ENCODE data around the gene C1QTNF4. TPM values are rescaled to one million over a fixed set of nuclear protein-coding genes. Genes with fewer than 3 reads are reported as not detected.

C1QTNF4 gene
- polyA plus RNA-seq, 1 donor (not counting 4 experiments of a cell fraction or from before 2014, with no cell fraction given) = not detected

- Histone ChIP-seq H3K79me2 (ENCODE audit: control insufficient read depth, insufficient read depth, low read length) (no peaks in the 10 kb centered on the region), H3K9me1 (ENCODE audit: control insufficient read depth, extremely low read depth, insufficient read depth, low read length) (no peaks in the 10 kb centered on the region), H4K20me1 (ENCODE audit: control insufficient read depth, extremely low read depth, insufficient read depth, low read length) (no peaks in the 10 kb centered on the region), H3K9ac (ENCODE audit: control insufficient read depth, extremely low read depth, insufficient read depth, low read length) (no peak overlapping the region), H3K36me3 (ENCODE audit: control insufficient read depth in 2 of 2, extremely low read depth in 1 of 2, insufficient read depth in 2 of 2, low read length in 2 of 2) (peaks cover 0 to 3% of the 10 kb centered on the region in 2 experiments), H3K9me3 (ENCODE audit: control insufficient read depth, low read depth, low read length) (no peaks in the 10 kb centered on the region), H3K27me3 (ENCODE audit: control insufficient read depth, extremely low read depth, insufficient read depth, low read length) (peaks cover 45% of the 10 kb centered on the region), H3K4me1 (ENCODE audit: control insufficient read depth, extremely low read depth, insufficient read depth, low read length) (peaks cover 3% of the 10 kb centered on the region), H3K27ac (ENCODE audit: control insufficient read depth, insufficient read depth, low read length) (no peak overlapping the region), H2AFZ (ENCODE audit: control insufficient read depth, low read length) (no peak overlapping the region), H3K4me3 (ENCODE audit: control insufficient read depth in 2 of 3, extremely low read depth in 1 of 3, insufficient read depth in 2 of 3, low read depth in 1 of 3, low read length in 3 of 3) (no peak overlapping the region), H3K4me2 (ENCODE audit: control insufficient read depth, extremely low read depth, insufficient read depth, low read depth, low read length) (no peak overlapping the region)
- DNase-seq (ENCODE audit: low read depth, low spot score) = no peak
- dilution Hi-C loops (cut with MboI; ENCODE audit: extremely low pct_ligation_motif_present, low sequenced_read_pairs) = no loop called here
- no peak for FAIRE-seq
- TF ChIP-seq CTCF (optimal IDR thresholded peaks at IDR 0.05 in 1 of 3, IDR thresholded peaks at IDR 0.05 in 1 of 3, conservative IDR thresholded peaks at IDR 0.05 in 1 of 3; ENCODE audit: extremely low read depth in 1 of 3, insufficient read depth in 2 of 3, low read length in 3 of 3) = no peak
Measured at GRCh38 chr11:47589118-47589517, 5.1 kb downstream of the C1QTNF4 start.

GRCh38 chr11:47587723-47588326 is 6.4 kb downstream of the C1QTNF4 start:
- H3K27ac ChIP-seq (ENCODE audit: control insufficient read depth, insufficient read depth, low read length) = no peak overlapping the region
- dilution Hi-C loops (cut with MboI; ENCODE audit: extremely low pct_ligation_motif_present, low sequenced_read_pairs) = no loop called here
- no peak overlapping the region for H3K4me3 ChIP-seq (ENCODE audit: control insufficient read depth in 2 of 3, extremely low read depth in 1 of 3, insufficient read depth in 2 of 3, low read depth in 1 of 3, low read length in 3 of 3)

More at GRCh38 chr11:47587723-47588326, 6.4 kb downstream of the C1QTNF4 start:
- FAIRE-seq (no peak), DNase-seq (ENCODE audit: low read depth, low spot score) (no peak)
- no peaks in the 10 kb centered on the region for H3K9me3 ChIP-seq (ENCODE audit: control insufficient read depth, low read depth, low read length)
- H3K4me1 ChIP-seq (ENCODE audit: control insufficient read depth, extremely low read depth, insufficient read depth, low read length) = no peaks in the 10 kb centered on the region
- no peak overlapping the region for H3K4me2 ChIP-seq (ENCODE audit: control insufficient read depth, extremely low read depth, insufficient read depth, low read depth, low read length)
- TF ChIP-seq EZH2 (IDR thresholded peaks at IDR 0.05; ENCODE audit: low read length) (no peak), CTCF (optimal IDR thresholded peaks at IDR 0.05 in 1 of 3, IDR thresholded peaks at IDR 0.05 in 1 of 3, conservative IDR thresholded peaks at IDR 0.05 in 1 of 3; ENCODE audit: extremely low read depth in 1 of 3, insufficient read depth in 2 of 3, low read length in 3 of 3) (no peak)
- no peaks in the 10 kb centered on the region for H4K20me1 ChIP-seq (ENCODE audit: control insufficient read depth, extremely low read depth, insufficient read depth, low read length)
- no peaks in the 10 kb centered on the region for H3K79me2 ChIP-seq (ENCODE audit: control insufficient read depth, insufficient read depth, low read length)
- no peaks in the 10 kb centered on the region for H3K9me1 ChIP-seq (ENCODE audit: control insufficient read depth, extremely low read depth, insufficient read depth, low read length)
- H2AFZ ChIP-seq (ENCODE audit: control insufficient read depth, low read length) = no peak overlapping the region
- H3K27me3 ChIP-seq (ENCODE audit: control insufficient read depth, extremely low read depth, insufficient read depth, low read length) = peaks cover 32% of the 10 kb centered on the region
- no peak overlapping the region for H3K9ac ChIP-seq (ENCODE audit: control insufficient read depth, extremely low read depth, insufficient read depth, low read length)
- peaks cover 6 to 11% of the 10 kb centered on the region in 2 experiments for H3K36me3 ChIP-seq (ENCODE audit: control insufficient read depth in 2 of 2, extremely low read depth in 1 of 2, insufficient read depth in 2 of 2, low read length in 2 of 2)
